K562 (cell line): ENCODE results near the gene MRPL11. TPM values are rescaled to one million over a fixed set of nuclear protein-coding genes. Genes with fewer than 3 reads are reported as not detected.

Experiments used
- BCOR ChIP-seq: fragments of 450-650 bp; IDR thresholded peaks from 2 replicates; pipeline ENCODE4 v1.6.1; 2016
- CHD2 ChIP-seq: IDR thresholded peaks from 2 replicates; pipeline ENCODE4 v1.6.1; 2011; ENCODE audit warnings: low read depth, low read length
- ERF ChIP-seq: fragments of 450-650 bp; formaldehyde crosslinking; IDR thresholded peaks from 2 replicates; pipeline ENCODE4 v1.4.0; 2020; ENCODE audit warnings: mild to moderate bottlenecking, mixed read lengths
- JUND ChIP-seq, 2 experiments: IDR thresholded peaks; 2 replicates in 1 of 2; 3 replicates in 1 of 2; pipeline ENCODE4 v1.6.1; 2011; ENCODE audit warnings: borderline replicate concordance in 2 of 2, low read depth in 2 of 2, low read length in 2 of 2, improper control_type of control experiment in 1 of 2, missing biosample characterization in 1 of 2, missing genetic modification characterization in 1 of 2, missing genetic modification reagents in 1 of 2
- NR2C1 ChIP-seq, 2 experiments: fragments of 450-650 bp; IDR thresholded peaks; 2 replicates each; pipeline ENCODE4 v1.6.1; 2017; ENCODE audit warnings: mild to moderate bottlenecking in 2 of 2, antibody characterized with exemption in 1 of 2, inconsistent platforms in 1 of 2, missing compliant biosample characterization in 1 of 2, missing genetic modification characterization in 1 of 2
- NRF1 ChIP-seq, 2 experiments: fragments of 450-650 bp; IDR thresholded peaks in 1 of 2; conservative IDR thresholded peaks in 1 of 2; 2 replicates each; pipeline ENCODE4 v1.6.1; 2014; ENCODE audit warnings: mild to moderate bottlenecking in 2 of 2
- POLR2AphosphoS5 ChIP-seq: IDR thresholded peaks from 2 replicates; pipeline ENCODE4 v1.6.1; 2011; ENCODE audit warnings: mild to moderate bottlenecking, low read depth, low read length, moderate library complexity; ENCODE audit not compliant: control insufficient read depth, insufficient read depth
- PTBP1 ChIP-seq: fragments of 200-400 bp; formaldehyde crosslinking; IDR thresholded peaks from 2 replicates; pipeline ENCODE4 v1.6.1; 2017; ENCODE audit warnings: low read depth, low read length
- RBM22 ChIP-seq: fragments of 200-400 bp; formaldehyde crosslinking; IDR thresholded peaks from 2 replicates; pipeline ENCODE4 v1.6.1; 2018; ENCODE audit warnings: low read length, low read depth; ENCODE audit not compliant: poor library complexity, severe bottlenecking
- SAFB ChIP-seq: fragments of 200-400 bp; formaldehyde crosslinking; IDR thresholded peaks from 2 replicates; pipeline ENCODE4 v1.6.1; 2017; ENCODE audit warnings: low read depth, low read length, borderline replicate concordance
- SNIP1 ChIP-seq: fragments of 450-650 bp; IDR thresholded peaks from 2 replicates; pipeline ENCODE4 v1.7.1; 2017; ENCODE audit warnings: low read depth, mild to moderate bottlenecking
- TRIM24 ChIP-seq, 2 experiments: fragments of 450-650 bp; IDR thresholded peaks; 2 replicates each; pipeline ENCODE4 v1.6.1; 2016
- XRCC4 ChIP-seq: IDR thresholded peaks from one replicate; pipeline ENCODE4 v1.6.1; 2011; ENCODE audit not compliant: insufficient read depth, insufficient read length; ENCODE audit errors: extremely low read depth
- ZNF224 ChIP-seq: sonication (generic); formaldehyde crosslinking; IDR thresholded peaks from 2 replicates; pipeline ENCODE4 v1.8.0; 2022; ENCODE audit warnings: mild to moderate bottlenecking, missing genetic modification reagents
- ZNF239 ChIP-seq: fragments of 250-450 bp; sonication (Bioruptor Pico); IDR thresholded peaks from 2 replicates; pipeline ENCODE4 v1.4.0; 2020; ENCODE audit warnings: mild to moderate bottlenecking
- ZNF583 ChIP-seq: fragments of 250-450 bp; sonication (Bioruptor Pico); IDR thresholded peaks from 2 replicates; pipeline ENCODE4 v1.4.0; 2020
- ZNF76 ChIP-seq: fragments of 250-450 bp; sonication (Bioruptor Pico); IDR thresholded peaks from 2 replicates; pipeline ENCODE4 v1.4.0; 2020; ENCODE audit warnings: mild to moderate bottlenecking, moderate library complexity, borderline replicate concordance
- ZZZ3 ChIP-seq: fragments of 450-650 bp; IDR thresholded peaks from 2 replicates; pipeline ENCODE4 v1.6.1; 2016; ENCODE audit warnings: antibody characterized with exemption, mild to moderate bottlenecking, moderate library complexity
- polyA plus RNA-seq, 8 experiments: library from polyadenylated mRNA; depleted of rRNA in 4 of 8; stranded (reverse) in 5 of 8; unstranded in 3 of 8; fragments of >200 nt; fragmentation: Nextera tagmentation in 2 of 8; fragmentation: Illumina TruSeq in 1 of 8; extraction: Ambion mirVana in 2 of 8; extraction: Trizol in 1 of 8; gene quantifications; 2 replicates each; pipeline versions ENCODE4 v1.2.1 to v1.2.3, GENCODE V29; 2011 to 2014; ENCODE audit warnings: inconsistent platforms in 1 of 8, missing spikeins in 1 of 8
- total RNA-seq, 7 experiments: library from RNA; depleted of rRNA in 6 of 7; stranded (reverse); fragments of >200 nt in 6 of 7; fragmentation: Illumina TruSeq in 2 of 7; extraction: Trizol in 2 of 7; gene quantifications; 2 replicates each; pipeline versions ENCODE4 v1.2.1 to v1.2.3, GENCODE V29; 2011 to 2021; ENCODE audit warnings: low replicate concordance in 1 of 7
- TF ChIP-seq, protein P1 (sequence below): sonication (generic); formaldehyde crosslinking; IDR thresholded peaks from 2 replicates; pipeline ENCODE4 v1.8.1; 2023; ENCODE audit warnings: mild to moderate bottlenecking, missing genetic modification reagents
- TF ChIP-seq, protein P2 (sequence below): conservative IDR thresholded peaks from 2 replicates; pipeline ENCODE4 v1.6.1; 2011; ENCODE audit warnings: low read depth, mild to moderate bottlenecking, low read length; ENCODE audit not compliant: control insufficient read depth
- TF ChIP-seq, protein P3 (sequence below): sonication (generic); formaldehyde crosslinking; IDR thresholded peaks from 2 replicates; pipeline ENCODE4 v1.8.0; 2022; ENCODE audit warnings: mild to moderate bottlenecking, low read depth, missing genetic modification reagents
- TF ChIP-seq, protein P4 (sequence below): sonication (generic); formaldehyde crosslinking; IDR thresholded peaks from 2 replicates; pipeline ENCODE4 v1.8.1; 2022; ENCODE audit warnings: missing genetic modification reagents

MRPL11 gene
- total and polyA plus RNA-seq, 9 of the 15 experiments (the other 6 are each of a cell fraction or from before 2014, with no cell fraction given), result 33.0 to 173 (median 91.9) TPM

DNA sequence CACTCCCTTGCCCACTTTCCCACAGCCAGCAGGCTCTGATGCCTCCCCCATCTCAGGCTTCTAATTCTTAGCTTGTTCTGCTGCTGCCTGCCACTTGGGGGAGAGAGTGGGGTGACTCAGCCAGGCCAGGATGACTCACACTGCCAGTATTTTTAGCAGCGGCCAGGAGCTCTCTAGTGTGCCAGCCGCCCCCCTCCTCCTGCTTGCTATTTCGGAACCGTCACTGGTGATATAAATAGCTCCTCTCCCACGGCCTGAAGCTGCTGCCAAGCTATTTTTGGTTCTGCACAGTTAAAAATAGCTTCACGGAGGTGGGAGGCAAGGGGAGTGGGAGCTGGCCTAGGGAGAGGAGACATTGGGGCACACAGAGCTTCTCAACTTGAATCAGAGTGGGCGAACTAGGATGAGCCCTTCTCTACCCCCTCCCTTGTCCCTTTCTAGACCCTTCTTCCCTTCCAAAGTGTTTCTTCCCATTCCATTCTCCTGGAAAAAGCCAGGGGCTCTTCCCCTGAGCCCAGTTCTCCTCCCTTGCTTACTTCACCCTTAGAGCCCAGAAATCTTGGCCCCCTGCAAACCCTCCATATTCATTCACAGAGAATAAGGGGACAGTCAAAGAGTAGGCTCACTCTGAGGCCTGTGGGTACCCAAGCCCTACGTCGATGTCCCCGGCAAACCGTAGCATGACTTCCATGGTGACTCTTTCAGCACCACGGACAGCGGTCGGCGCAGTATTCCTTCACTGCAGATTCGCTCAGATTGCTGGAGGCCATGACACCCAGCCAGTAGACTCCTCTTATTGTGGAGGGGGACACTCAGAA, 20.3 kb downstream of the MRPL11 start (continued):
- TF ChIP-seq POLR2AphosphoS5 (no peak), PTBP1 (no peak), ZZZ3 (no peak), CHD2 (no peak), TRIM24 (IDR thresholded peaks at IDR 0.05) (no peak), NRF1 (conservative IDR thresholded peaks at IDR 0.05 in 1 of 2, IDR thresholded peaks at IDR 0.05 in 1 of 2) (no peak), ZNF583 (no peak), RBM22 (no peak), JUND (IDR thresholded peaks at IDR 0.05; ENCODE audit: borderline replicate concordance, low read depth, low read length) (peak; percentile 98), JUND (tag; IDR thresholded peaks at IDR 0.05; ENCODE audit: borderline replicate concordance, low read depth, low read length) (peak; percentile 95), ZNF76 (CRISPR knock-in tag) (no peak), XRCC4 (no peak), NR2C1 (IDR thresholded peaks at IDR 0.05) (no peak), NR2C1 (tag; IDR thresholded peaks at IDR 0.05) (0 out of 2 replicates have a peak, but pooled peaks have one; percentile 24), SNIP1 (no peak), BCOR (no peak), ZNF224 (CRISPR knock-in tag) (no peak), ZNF239 (CRISPR knock-in tag) (no peak), ERF (no peak), SAFB (no peak)
- TF ChIP-seq, protein P1, sequence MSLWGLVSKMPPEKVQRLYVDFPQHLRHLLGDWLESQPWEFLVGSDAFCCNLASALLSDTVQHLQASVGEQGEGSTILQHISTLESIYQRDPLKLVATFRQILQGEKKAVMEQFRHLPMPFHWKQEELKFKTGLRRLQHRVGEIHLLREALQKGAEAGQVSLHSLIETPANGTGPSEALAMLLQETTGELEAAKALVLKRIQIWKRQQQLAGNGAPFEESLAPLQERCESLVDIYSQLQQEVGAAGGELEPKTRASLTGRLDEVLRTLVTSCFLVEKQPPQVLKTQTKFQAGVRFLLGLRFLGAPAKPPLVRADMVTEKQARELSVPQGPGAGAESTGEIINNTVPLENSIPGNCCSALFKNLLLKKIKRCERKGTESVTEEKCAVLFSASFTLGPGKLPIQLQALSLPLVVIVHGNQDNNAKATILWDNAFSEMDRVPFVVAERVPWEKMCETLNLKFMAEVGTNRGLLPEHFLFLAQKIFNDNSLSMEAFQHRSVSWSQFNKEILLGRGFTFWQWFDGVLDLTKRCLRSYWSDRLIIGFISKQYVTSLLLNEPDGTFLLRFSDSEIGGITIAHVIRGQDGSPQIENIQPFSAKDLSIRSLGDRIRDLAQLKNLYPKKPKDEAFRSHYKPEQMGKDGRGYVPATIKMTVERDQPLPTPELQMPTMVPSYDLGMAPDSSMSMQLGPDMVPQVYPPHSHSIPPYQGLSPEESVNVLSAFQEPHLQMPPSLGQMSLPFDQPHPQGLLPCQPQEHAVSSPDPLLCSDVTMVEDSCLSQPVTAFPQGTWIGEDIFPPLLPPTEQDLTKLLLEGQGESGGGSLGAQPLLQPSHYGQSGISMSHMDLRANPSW, result no peak
- TF ChIP-seq, protein P2, sequence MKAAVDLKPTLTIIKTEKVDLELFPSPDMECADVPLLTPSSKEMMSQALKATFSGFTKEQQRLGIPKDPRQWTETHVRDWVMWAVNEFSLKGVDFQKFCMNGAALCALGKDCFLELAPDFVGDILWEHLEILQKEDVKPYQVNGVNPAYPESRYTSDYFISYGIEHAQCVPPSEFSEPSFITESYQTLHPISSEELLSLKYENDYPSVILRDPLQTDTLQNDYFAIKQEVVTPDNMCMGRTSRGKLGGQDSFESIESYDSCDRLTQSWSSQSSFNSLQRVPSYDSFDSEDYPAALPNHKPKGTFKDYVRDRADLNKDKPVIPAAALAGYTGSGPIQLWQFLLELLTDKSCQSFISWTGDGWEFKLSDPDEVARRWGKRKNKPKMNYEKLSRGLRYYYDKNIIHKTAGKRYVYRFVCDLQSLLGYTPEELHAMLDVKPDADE, result no peak
- TF ChIP-seq, protein P3, sequence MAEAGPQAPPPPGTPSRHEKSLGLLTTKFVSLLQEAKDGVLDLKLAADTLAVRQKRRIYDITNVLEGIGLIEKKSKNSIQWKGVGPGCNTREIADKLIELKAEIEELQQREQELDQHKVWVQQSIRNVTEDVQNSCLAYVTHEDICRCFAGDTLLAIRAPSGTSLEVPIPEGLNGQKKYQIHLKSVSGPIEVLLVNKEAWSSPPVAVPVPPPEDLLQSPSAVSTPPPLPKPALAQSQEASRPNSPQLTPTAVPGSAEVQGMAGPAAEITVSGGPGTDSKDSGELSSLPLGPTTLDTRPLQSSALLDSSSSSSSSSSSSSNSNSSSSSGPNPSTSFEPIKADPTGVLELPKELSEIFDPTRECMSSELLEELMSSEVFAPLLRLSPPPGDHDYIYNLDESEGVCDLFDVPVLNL (CRISPR knock-in tag), result no peak
- TF ChIP-seq, protein P4, sequence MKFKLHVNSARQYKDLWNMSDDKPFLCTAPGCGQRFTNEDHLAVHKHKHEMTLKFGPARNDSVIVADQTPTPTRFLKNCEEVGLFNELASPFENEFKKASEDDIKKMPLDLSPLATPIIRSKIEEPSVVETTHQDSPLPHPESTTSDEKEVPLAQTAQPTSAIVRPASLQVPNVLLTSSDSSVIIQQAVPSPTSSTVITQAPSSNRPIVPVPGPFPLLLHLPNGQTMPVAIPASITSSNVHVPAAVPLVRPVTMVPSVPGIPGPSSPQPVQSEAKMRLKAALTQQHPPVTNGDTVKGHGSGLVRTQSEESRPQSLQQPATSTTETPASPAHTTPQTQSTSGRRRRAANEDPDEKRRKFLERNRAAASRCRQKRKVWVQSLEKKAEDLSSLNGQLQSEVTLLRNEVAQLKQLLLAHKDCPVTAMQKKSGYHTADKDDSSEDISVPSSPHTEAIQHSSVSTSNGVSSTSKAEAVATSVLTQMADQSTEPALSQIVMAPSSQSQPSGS, result no peak
